HepG2 (cell line): ENCODE data around the gene CCND2.

Experiments
- POLR2A ChIP-seq, 2 experiments: IDR thresholded peaks; 2 replicates each; pipeline ENCODE4 v1.6.1; 2011; ENCODE audit warnings: low read depth in 2 of 2, low read length in 2 of 2, mild to moderate bottlenecking in 1 of 2, moderate library complexity in 1 of 2; ENCODE audit not compliant: insufficient read depth in 1 of 2
- ZNF510 ChIP-seq: sonication (generic); formaldehyde crosslinking; IDR thresholded peaks from 2 replicates; pipeline ENCODE4 v1.4.0; 2020; ENCODE audit warnings: low read depth, mild to moderate bottlenecking, missing genetic modification reagents

DNA sequence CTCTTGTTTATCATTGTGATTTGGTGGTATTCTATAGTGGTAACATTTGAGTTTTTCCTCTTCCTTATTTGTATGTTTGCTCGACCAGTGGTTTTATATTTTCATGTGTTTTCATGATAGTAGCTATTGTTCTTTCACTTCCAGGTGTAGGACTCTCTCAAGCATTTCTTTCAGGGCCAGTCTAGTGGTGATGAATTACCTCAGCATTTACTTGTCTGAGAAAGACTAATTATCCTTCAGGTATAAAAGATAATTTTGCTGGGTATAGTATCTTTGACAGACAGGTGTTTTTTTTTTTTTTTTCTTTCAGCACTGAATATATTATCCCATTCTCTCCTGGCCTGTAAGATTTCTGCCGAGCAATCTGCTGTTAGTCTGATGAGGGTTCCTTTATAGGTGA lies 35.0 kb upstream of the CCND2 start:
- TF ChIP-seq ZNF510 (no peak), POLR2A (IDR thresholded peaks at IDR 0.05; ENCODE audit: insufficient read depth in 1 of 2, low read depth in 2 of 2, low read length in 2 of 2) (no peak)
